NCI-H2081 (cell line): ENCODE data around the gene NPRL2.

Source experiments
- DNase-seq, 2 experiments: peaks; one replicate each; lab custom pipeline; 2025; lab: John Stamatoyannopoulos, UW

Gene NPRL2

DNA sequence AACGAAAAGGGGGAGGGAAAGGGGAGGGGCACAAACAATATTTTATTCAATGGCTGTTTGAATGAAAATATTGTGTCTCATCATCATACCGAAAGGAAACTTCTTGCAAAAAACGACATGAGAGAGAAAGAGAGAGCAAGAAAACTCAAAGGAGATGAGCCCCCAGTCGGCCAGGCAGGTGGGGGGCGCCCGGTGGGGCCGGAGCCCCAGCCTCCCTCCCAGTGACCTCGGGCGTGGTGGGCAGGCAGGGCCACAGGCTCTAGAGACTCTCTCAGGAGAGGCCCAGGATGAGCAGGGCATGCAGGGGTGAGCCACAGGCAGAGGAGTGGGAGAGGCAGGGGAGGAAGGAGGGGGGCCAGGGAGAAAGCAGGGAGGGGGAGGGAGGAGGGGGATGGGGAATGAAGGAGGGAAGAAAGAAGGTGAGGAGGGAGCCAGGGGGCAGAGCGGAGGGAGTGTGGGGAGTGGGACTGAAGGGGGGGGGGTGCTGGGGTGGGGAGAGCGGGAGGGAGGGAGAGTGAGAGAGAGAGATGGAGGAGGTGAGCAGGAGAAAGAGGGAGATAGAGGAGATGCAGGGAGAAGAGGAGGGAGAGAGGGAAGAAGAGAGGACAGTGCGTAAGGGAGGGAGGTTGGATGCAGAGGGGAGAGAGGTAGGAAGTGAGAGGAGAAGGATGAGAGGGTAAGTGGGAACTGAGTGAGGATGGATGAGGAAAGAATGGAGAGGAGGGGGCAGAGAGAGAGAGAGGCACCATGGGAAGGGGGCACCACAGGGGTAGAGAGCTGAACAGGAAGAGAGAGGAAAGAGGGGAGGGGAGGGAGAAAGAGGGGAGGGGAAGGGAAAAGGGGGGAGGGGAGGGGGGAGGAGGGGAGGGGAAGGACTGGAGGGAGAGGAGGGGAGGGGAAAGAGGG is 22.8 kb upstream of the NPRL2 start:
- DNase-seq = no peak

DNA sequence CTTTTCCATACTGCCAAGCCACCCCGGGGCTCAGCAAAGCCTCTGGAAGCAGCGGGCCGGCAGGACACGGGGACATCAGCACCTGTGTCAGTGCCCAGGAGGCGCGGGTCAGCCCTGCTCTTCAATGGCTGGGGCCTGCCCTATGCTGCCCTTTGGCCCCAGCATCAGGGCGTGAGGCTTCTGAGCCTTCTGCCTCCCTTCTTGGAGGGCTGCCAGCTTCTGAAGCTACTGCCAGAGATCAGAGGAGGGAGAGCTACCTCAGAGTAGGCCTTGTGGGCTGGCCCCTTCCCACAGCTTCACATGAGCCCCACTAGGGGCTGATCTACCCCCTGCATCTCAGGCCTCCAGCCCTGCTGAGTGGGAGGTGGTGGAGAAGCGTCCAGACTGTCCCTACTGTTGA is 21.8 kb upstream of the NPRL2 start:
- no peak for DNase-seq

DNA sequence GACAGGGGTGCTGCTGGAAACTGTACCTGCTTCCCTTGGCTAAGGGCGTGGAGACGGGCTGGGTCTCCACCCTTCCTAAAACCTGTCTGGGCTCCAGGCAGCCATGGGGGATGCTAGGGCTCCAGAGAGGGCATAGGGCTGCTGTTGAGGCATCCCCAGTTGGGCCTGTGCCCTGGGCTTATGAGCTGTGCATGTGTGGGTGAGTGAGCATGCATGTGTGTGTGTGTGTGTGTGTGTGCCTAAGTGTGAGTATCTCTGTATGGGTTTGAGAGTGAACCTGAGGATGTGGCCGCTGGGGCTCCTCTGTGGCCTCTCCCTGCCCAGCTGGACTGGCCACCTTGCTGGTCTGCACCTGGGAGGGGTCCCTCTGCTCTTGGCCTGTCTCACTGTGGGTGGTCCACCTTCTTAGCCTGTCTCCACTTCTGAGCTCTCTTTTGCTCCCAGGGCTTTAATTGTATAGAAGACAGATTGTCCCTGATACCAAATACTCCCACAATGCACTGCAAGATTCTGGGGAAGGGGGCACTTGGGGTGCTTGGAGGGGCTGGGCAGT is 20.6 kb upstream of the NPRL2 start:
- DNase-seq = no peak

DNA sequence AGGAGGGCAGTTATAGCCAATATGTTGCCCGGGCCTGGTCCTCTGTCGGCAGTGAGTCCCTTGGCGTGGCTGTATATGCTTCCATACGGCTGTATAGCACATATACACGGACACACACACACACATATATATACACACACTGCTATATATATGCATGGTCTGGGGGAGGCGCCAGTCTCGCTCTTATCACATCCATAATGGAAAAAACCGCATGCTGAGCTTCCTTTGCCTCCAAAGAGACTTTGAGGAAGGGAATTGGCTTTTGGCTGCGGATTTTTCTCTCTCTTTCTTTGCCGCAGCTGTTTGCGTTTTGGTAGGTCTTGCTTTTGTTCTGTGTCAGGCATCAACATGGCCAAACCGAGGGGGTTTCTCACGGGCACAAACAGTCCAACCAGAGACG is 20.0 kb upstream of the NPRL2 start:
- peak; percentile 23 to 57 for DNase-seq

DNA sequence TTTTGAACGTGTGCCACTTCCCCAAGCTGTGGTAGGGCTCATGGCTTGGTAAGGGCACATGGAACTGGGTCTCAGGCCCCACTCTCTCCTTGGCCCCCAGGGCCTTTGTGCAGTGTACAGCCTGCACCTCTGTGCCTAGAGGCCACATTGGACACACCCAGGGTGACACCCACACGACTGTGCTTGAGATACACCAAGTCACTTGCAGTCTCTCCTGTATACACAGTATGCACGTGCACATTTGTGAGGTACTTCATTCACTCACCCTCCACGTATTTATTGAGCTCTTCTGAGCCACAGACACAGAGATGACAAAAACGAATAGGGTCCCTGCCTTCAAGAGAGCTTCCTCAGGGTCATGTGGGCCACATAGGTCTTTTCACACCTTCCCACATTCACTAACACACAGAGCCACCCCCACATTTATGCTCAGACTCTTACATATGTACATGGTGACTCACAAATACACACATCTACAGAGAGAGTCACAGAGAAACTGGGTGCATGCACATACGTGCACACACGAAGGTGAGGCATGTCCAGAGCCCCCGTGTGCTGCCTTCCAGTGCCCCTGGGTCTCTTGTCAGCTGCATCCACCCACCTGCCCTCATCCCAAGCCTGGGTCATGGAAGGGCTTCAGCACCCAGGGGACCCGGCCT is 18.6 kb upstream of the NPRL2 start:
- no peak for DNase-seq

DNA sequence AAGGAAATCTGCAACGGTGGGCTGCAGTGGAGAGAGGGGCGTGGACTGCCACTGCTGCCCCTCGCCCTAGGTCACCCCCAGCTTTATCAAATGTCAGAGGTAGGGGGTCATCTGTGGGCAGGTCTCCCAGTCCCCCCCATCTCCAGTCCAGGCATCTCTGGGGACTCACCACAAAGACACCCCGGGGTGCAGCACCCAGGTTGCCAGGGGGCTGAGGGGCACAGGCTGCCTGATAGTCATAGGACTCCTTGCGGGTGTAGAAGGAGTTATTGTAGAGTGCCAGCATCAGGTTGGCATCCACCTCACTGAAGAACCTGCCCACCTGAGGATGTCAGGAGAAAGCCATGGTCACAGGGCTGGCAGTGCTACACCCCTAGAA is 15.3 kb upstream of the NPRL2 start:
- DNase-seq = no peak

DNA sequence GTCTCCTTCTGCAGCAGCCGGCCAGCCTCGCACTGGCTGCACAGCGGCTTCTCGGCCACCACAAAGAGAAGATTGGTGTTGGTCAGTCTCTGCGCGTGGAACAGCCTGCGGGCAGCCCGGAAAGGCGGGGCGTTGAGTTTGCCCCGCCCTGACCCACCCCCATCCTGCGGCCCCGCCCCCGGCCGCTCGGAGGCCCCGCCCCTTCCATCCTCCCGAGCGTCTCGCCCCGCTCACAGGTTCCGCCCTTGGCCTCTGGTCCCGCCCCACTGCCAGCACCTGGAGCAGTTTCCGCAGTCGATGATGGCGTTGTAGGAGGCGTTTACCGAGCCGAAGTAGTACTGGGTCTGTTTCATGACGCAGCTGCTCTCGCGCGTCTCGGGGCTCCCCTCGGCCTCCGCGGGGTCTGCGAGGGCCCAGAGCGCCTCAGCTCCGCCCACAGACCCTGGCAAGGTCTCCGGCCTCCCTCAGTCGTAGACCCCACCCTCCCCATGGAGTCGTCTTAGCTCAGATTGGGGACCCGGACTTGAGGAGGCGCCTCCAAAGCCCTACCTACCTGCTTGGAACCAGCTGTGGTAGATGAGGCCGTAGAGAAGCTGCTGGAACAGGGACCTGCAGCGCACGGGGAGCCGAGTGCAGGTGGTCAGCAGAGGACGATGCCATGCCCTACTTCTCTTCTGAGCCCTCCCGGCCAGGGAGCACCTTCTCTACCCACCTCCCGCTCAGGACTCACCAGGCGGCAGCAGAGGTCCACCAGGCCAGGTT is 14.7 kb upstream of the NPRL2 start:
- DNase-seq = peak; percentile 77 to 81

DNA sequence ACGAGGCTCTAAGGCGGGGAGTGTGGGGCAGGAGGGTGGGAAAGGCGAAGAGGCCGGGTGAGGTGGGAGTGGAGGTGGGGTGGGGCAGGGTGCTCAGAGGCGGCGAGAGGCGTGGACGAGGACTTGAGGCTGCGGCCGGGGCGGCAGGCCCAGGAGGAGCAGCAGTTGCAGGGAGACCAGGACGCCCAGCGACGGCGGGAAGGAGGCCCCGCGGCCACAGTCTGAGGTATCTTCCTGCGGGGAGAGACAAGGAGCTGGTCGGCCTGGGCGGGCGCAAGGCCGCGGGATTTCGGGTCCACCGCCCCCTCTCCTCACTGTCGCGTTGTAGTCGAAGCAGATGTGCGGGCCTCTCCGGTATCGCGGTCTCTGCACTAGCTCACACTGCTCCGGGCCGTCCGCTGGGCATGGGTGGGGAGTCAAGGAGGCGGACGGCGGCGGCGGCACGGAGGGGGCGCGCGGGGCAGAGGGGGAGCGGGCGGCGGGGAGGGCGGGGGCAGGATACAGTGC is 14.1 kb upstream of the NPRL2 start:
- DNase-seq = no peak

DNA sequence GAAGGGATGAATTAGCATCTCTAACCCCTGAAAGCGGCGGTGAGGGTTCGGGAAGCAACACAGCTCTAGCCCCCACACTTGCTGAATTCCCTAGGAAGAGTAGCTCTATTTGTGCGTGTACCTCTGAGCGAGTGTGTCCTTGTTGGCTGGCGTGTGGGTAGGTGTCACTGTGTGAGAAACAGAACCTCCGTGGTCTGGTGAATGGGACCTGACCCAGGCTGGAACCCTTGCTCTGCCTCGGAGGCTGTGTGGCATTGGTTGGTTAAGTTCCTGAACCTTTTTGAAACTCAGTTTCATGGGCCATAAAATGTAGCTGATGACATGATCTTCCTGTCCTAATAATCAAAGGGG is 9.2 kb upstream of the NPRL2 start:
- DNase-seq = no peak

DNA sequence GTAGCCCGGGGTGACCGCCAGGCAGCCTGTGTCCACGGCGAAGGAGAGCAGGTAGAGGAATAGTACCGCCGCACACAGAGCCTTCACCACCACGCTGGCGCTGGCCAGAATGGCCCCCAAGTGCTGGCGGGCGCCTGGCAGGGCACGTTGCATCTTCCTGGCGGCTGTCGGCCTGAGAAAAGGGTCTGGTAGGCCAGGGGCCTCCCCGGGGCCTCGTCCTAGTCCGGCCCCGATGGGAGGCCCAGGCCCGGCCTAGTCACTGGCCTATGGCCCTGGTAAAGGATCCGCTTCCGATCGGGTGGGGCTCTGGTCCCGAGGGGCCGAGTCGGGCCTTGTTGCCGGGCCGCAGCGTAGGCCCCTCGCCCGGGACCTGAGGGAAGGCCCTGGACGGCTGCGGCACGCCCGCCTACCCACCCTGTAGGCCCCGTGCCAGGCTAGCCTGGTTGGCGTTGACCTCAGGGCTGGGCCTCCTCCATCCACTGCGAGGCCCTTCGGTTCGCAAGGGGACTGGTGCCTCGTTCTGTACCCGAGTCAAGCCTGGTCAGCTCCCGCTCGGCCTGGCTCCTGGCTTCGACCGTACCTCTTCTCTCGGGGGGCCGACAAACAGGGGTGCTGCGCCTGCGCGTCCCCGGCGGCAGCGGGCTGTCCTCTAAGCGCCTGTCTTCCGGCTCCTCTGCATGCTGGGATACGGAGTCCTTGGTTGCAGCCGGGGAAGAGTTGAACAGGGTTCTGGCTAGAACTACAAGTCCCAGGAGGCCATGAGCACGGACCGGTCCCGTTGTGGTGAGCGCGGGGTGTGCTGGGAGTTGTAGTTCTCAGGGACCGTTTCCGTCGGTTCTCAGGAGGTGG is 8.6 kb upstream of the NPRL2 start, which contains the start of gene TMEM115:
Gene TMEM115, minus strand, starts transcription at position 611 of the 849 bp plus-strand sequence. Its CDS starts 458 bp downstream, at position 153.
- peak; percentile 92 to 95 for DNase-seq

DNA sequence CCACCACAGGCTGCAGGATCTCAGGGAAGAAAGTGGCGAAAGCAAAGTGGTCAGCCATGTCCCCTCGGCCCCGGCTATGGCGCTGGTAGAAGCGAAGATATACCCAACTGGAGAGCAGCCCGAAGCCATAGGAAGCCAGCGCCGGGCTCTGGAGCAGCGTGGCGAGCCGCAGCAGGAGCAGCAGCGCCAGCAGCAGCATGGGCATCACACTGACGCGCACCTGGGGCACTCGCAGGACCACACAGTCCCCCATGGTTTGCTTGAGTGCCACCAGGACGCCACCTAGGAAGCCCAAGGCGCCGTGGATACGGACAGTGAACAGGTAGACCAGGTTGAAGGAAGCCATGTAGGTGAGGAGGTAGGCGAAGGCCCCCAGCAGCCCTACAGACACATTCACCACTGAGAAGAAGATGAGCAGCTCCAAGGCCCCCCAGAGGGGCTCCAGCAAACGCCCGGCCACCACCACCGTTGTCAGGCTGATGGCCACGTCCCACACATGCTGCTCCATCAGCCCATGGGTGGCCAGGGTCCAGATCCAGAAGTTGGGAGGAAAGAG is 7.9 kb upstream of the NPRL2 start:
- DNase-seq = no peak

DNA sequence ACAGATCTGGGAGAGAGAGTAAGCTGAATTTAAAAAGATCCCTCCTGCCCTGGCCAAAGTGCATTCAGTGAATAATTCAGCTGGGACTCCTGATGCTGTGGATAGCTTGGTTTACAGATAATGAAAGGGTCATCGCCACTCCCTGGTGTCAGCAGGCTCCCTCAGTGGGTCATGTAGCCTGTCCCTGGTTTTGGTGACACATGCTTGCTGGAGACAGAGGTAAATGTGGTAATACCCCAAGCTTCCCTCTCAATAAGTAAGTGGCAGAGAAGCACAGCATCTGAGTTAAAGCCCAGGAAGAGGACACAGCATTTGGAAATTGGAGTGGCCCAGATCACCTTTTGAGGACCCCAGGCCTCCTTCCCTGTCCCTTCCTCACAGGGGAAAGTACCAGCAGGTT is 6.9 kb upstream of the NPRL2 start:
- no peak for DNase-seq

DNA sequence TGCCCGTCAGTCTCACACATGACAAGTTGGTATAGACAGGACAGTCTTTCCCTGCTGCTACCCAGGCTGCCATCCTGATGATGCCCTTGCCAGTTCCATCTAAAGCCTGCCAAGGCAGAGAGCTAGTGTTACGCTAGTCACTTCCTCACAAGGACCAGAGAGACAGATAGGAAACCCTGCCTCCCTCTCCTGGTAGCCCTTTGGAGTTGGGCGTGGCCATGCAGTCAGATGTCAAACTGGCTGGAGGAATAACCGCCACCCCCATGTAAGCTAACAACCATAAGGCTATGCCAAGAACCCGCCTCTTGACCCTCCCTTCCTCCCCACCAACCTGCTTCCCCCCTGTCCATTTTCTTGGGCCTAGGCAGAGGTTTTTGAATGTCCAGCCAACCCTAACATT is 6.0 kb upstream of the NPRL2 start:
- no peak for DNase-seq

DNA sequence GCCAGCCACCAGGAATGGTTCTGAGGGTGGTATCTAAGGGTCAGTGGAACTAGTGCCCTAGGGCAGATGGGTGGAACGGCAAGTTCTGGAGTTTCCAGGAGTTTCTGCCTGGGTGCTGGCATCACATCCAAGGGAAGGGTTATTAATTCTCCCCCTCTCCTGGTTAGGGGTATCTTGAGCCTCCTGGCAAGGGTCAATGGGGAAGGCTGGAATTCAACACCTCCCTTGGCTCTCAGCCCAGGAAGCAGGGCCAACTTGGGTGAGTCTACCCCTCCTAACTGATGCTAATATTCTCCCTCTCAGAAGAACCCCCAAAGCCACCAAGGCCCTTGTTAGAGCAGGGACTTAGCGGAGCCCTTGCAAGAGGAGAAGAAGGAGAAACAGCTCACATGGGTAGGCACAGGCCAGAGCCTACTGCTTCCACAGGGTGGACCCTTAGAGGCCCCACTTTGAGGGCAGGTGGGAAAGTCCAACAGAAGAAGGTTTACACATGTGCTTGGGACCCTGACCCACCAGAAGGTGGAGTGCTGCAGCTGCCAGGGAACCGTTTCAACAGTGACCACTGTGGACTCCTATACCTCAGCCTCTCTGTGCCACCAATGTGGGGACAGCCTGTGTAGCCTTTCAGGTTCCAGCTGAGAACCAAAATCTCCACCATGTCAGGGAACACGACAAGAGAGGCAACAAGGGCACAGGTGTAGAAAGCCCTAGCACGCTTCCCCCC is 5.4 kb upstream of the NPRL2 start:
- DNase-seq = no peak

DNA sequence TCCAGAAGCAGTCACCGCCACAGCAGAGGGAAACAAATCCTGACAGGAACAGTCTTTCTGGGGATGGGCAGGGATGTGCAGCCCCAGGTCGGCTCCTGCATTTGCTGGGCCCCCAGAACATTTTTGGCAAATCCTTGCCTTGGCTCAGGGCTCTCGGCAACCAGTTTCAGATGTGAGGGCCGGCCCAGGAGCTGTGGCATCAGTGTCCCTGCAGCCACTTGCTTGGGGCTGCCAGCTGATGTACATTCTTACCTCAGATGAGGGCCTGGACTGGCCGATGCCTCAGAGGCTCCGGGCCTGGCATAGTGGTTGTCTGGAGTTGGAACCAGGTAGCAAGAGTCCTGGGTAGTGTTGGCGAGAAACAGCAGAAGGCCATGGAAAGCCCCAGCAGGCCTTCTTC is 4.3 kb upstream of the NPRL2 start:
- DNase-seq = no peak

DNA sequence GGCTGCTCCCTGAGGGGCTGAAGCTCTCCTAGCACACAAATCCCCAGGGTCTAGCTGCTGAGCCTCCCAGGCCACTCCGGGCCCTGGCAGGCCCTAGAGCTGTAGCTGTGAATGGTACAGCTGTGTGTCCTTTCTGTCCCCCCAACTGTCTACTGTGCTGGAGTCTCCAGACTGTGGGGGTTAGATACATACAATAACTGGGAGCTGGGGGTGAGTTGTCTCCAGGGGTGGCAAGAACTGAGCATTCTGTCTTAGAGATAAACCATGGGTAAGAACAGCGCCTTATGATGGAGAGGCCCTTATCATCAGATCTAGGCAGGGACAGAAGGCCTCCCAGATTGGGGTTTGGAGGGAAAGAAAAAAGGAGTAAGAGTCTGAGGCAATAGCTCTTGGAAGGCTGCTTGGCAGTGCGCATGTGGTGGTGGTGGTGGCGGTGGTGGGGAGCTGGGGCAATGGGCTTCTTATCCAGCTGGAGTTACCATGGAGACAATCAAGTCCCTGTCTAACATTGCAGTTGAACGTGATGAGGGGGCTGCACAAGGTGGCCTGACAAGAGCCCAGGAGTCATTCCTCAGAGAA is 3.7 kb upstream of the NPRL2 start:
- DNase-seq = no peak

DNA sequence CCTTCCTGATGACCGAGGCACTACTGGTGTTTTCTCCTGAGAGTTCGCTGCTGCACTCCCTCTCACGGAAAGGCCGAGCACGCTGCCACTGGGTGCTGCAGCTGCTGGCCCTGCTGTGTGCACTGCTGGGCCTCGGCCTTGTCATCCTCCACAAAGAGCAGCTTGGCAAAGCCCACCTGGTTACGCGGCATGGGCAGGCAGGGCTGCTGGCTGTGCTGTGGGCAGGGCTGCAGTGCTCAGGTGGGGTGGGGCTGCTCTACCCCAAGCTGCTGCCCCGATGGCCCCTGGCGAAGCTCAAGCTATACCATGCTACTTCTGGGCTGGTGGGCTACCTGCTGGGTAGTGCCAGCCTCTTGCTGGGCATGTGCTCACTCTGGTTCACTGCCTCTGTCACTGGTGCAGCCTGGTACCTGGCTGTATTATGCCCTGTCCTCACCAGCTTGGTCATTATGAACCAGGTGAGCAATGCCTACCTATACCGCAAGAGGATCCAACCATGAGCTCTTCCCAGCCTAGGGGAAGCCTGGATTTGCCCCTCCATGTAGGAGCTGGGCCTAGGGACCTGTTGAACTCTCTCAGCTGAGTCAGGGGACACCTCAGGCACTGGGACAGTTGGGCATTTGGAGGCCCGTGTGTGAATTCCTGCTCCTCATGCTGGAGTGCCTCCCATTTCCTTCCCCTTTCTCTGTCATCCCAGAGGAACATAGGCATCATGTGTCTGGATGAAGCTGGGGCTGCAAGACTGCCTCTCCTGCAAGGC is 2.9 kb upstream of the NPRL2 start:
- no peak for DNase-seq

DNA sequence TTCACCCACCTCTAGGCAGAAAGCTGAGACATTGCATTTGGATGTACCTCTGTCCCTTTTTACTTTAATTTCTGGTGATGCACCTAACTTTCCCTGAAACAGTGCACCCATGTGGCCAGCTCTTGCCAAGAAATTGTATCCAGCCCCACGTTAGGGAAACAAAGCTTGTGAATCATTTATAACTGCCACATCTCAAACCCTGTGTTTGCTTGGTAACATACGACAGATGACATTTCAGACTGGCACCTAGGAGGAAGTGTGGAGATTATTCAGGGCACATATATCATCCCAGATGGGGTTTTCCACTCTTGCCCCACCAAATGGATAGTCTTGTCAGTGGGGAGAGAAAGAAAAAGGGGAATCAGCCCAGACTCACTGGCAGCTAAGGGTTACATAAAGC is 2.2 kb upstream of the NPRL2 start:
- DNase-seq = no peak

DNA sequence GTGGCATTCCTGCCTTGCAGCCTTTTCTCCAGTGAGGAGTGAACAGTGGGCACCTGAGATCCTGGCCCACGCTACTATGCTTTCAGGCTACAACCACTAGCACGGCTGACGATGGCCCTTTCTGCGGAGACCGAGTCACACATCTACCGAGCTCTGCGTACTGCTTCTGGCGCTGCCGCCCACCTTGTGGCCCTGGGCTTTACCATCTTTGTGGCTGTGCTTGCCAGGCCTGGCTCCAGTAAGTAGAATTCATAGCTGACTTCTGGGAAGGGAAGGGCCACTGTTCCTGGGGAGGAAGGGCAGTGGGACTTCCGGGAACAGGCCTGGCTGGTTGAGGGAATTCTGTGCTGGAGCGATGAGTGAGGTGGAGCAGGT is 735 bp upstream of the NPRL2 start:
- DNase-seq = no peak

DNA sequence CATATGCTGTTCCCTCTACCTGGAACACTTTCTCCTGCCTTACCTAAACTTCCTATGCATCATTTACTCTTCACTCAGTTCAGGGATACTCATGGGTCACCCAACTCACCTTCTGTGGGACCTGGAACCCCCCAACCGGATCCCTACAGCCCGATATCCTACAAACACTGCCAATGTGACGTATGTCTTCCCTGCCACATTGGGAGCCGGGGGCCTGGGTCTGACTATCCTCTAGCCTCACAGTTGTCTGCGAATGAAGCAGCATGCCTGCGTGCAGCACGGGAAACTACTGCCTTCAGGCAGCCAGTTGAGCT is 405 bp downstream of the NPRL2 start:
- DNase-seq = no peak
